Osteoblast (primary cell): Measurements from ENCODE around the gene CARD14. TPM values are rescaled to one million over a fixed set of nuclear protein-coding genes. Genes with fewer than 3 reads are reported as not detected.

Source experiments
- DNase-seq: peaks from one replicate; pipeline ENCODE4 v3.0.0; 2011; ENCODE audit warnings: low spot score, mixed read lengths; ENCODE audit not compliant: insufficient read length; ENCODE audit errors: missing footprints
- H2AFZ ChIP-seq: 2 replicates; pipeline ENCODE4 v1.6.0; 2011; ENCODE audit warnings: mild to moderate bottlenecking, low read length
- H3K27ac ChIP-seq: 2 replicates; pipeline ENCODE4 v1.5.1; 2011; ENCODE audit warnings: mild to moderate bottlenecking, low read depth, low read length, moderate library complexity
- H3K27me3 ChIP-seq: 2 replicates; pipeline ENCODE4 v1.6.0; 2012; ENCODE audit warnings: mild to moderate bottlenecking, control low read depth, inconsistent platforms, low read length, moderate library complexity; ENCODE audit not compliant: insufficient read depth
- H3K36me3 ChIP-seq: 2 replicates; pipeline ENCODE4 v1.5.1; 2011; ENCODE audit warnings: mild to moderate bottlenecking, low read length, control low read depth, moderate library complexity; ENCODE audit not compliant: insufficient read depth
- H3K4me1 ChIP-seq: 2 replicates; pipeline ENCODE4 v1.5.1; 2011; ENCODE audit warnings: mild to moderate bottlenecking, low read length, control low read depth, moderate library complexity; ENCODE audit not compliant: insufficient read depth
- H3K4me2 ChIP-seq: 2 replicates; pipeline ENCODE4 v1.6.0; 2011; ENCODE audit warnings: mild to moderate bottlenecking, low read length; ENCODE audit not compliant: insufficient read depth
- H3K4me3 ChIP-seq: fragments of 200-600 bp; sonication (generic); 3 replicates; pipeline ENCODE4 v1.5.1; 2012; ENCODE audit warnings: mild to moderate bottlenecking, low read length, inconsistent platforms; ENCODE audit not compliant: insufficient read depth
- H3K79me2 ChIP-seq: 2 replicates; pipeline ENCODE4 v1.6.0; 2012; ENCODE audit warnings: mild to moderate bottlenecking, low read length, control low read depth, inconsistent platforms; ENCODE audit not compliant: insufficient read depth
- H3K9me3 ChIP-seq: 2 replicates; pipeline ENCODE4 v1.5.1; 2011; ENCODE audit warnings: low read depth, low read length, control low read depth
- H4K20me1 ChIP-seq: 2 replicates; pipeline ENCODE4 v1.6.0; 2012; ENCODE audit warnings: mild to moderate bottlenecking, low read length, control low read depth; ENCODE audit not compliant: insufficient read depth
- CTCF ChIP-seq: IDR thresholded peaks from 2 replicates; pipeline ENCODE4 v1.5.1; 2011; ENCODE audit warnings: mild to moderate bottlenecking, low read depth, low read length, moderate library complexity; ENCODE audit errors: extremely low read depth
- total RNA-seq: library from RNA; depleted of rRNA; stranded (reverse); fragments of >200 nt; gene quantifications from 2 replicates; pipeline ENCODE4 v1.2.3, GENCODE V29; 2012

The CARD14 gene
- total RNA-seq, 1 donor = not detected

GRCh38 chr17:80130992-80131391 is 38.8 kb upstream of the CARD14 start:
- no peaks in the 10 kb centered on the region for H3K79me2 ChIP-seq
- peaks cover under 1% of the 10 kb centered on the region for H3K4me1 ChIP-seq
- H3K4me2 ChIP-seq = no peak overlapping the region
- no peaks in the 10 kb centered on the region for H3K9me3 ChIP-seq
- no peaks in the 10 kb centered on the region for H4K20me1 ChIP-seq
- H2AFZ ChIP-seq = no peak overlapping the region
- peaks cover 7% of the 10 kb centered on the region for H3K27me3 ChIP-seq
- H3K4me3 ChIP-seq = no peak overlapping the region
- H3K27ac ChIP-seq = no peak overlapping the region
- DNase-seq = no peak
- no peak for TF ChIP-seq CTCF
- H3K36me3 ChIP-seq = peaks cover 27% of the 10 kb centered on the region

GRCh38 chr17:80132906-80133625 is 36.8 kb upstream of the CARD14 start:
- no peak for TF ChIP-seq CTCF
- H4K20me1 ChIP-seq = no peaks in the 10 kb centered on the region
- DNase-seq = no peak
- H3K79me2 ChIP-seq = no peaks in the 10 kb centered on the region
- H3K4me3 ChIP-seq = no peak overlapping the region
- H3K27ac ChIP-seq = no peak overlapping the region
- no peaks in the 10 kb centered on the region for H3K9me3 ChIP-seq
- peaks cover 48% of the 10 kb centered on the region for H3K36me3 ChIP-seq
- H3K27me3 ChIP-seq = peaks cover 3% of the 10 kb centered on the region
- no peaks in the 10 kb centered on the region for H3K4me1 ChIP-seq
- no peak overlapping the region for H3K4me2 ChIP-seq
- no peak overlapping the region for H2AFZ ChIP-seq

- Histone ChIP-seq H3K27ac (no peak overlapping the region), H3K4me1 (no peaks in the 10 kb centered on the region), H3K9me3 (no peaks in the 10 kb centered on the region), H3K27me3 (no peaks in the 10 kb centered on the region), H4K20me1 (no peaks in the 10 kb centered on the region), H2AFZ (no peak overlapping the region), H3K4me2 (no peak overlapping the region), H3K79me2 (no peaks in the 10 kb centered on the region), H3K36me3 (peaks cover 53% of the 10 kb centered on the region), H3K4me3 (no peak overlapping the region)
- DNase-seq = no peak
- no peak for TF ChIP-seq CTCF
Observed at GRCh38 chr17:80133626-80133970, 36.2 kb upstream of the CARD14 start.

GRCh38 chr17:80137131-80137530 is 32.7 kb upstream of the CARD14 start:
- H3K4me2 ChIP-seq = no peak overlapping the region
- H3K4me3 ChIP-seq = no peak overlapping the region
- no peak for DNase-seq
- no peaks in the 10 kb centered on the region for H3K4me1 ChIP-seq
- H3K9me3 ChIP-seq = no peaks in the 10 kb centered on the region
- H3K79me2 ChIP-seq = peaks cover 5% of the 10 kb centered on the region
- peaks cover 1% of the 10 kb centered on the region for H4K20me1 ChIP-seq
- H3K27ac ChIP-seq = no peak overlapping the region
- TF ChIP-seq CTCF = no peak
- no peaks in the 10 kb centered on the region for H3K27me3 ChIP-seq
- H3K36me3 ChIP-seq = peaks cover 88% of the 10 kb centered on the region
- H2AFZ ChIP-seq = no peak overlapping the region
